ENCODE measurements around the gene KIF26B.

KIF26B gene

DNA sequence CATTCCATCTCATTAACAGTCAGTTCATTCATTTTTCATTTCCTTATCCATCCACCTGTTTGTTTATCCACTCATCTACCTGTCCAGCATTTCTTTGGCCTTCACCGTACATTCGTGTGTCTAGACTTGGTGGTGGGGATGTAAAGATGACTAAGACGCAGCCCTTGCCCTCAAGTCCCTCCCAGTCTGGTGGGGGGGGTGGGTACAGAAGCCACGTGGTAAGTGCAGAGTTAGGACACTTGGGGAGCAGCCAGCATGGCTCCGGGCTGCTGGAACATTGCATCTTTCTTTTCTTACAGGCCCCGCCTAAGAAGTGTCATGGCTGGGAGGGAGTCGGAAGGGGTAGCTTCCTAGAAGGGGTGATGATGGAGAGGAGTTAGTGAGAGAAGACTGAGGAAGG is 17.2 kb downstream of the KIF26B start:
- no peak for DNase-seq (ENCODE audit: low read depth, low spot score)

DNA sequence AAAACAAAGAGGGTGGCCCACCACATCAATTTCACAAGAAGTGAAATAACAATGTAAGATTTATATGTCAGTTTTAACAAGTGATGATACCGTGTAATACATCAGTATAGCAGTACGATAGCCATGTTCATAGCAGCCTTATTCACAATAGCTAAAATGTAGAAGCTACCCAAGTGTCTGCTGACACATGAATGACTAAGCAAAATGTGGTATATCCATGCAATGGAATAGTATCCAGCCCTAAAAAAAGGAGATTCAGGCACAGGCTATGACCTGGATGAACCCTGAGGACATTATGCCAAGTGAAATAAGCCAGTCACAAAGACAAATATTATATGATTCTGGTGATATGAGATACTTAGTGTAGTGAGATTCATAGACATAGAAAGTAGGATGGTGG is 18.0 kb downstream of the KIF26B start:
- no peak for DNase-seq (ENCODE audit: low read depth, low spot score)

DNA sequence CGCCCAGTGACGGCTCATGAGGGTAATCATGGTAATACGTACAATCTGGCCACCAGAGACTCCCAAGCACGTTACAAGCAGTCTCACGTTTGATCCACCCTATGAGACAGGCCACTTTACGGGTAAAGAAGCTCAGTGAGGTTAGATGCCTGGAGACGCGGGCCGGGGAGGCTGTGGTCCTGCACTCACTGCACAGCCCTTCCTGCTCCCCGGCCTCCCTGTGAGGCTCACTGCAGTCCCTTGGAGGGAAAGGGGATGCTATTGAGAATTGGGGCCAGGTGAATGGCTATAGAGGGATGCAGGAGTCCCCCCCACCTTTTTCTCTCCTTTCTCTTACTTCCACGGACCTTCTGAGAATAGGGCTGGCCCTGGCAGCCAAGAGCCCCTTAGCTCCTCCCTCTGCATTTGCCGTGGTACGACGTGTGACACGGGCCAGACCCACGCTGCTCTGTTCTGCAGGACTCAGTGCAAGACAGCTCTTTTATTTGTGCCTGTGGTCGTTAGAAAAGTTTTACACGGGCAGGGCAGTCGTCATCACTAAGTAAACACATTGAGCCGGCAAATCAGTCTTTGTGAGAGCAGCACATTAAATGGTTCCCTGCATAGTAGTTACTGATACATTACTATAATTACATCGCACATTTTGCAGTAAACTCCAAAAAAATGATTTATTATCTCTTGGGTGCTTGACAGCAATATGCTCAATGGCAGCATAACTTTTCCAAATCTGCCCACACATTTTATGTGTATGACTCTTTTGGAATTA is 18.8 kb downstream of the KIF26B start:
- no peak for DNase-seq (ENCODE audit: low read depth, low spot score)

DNA sequence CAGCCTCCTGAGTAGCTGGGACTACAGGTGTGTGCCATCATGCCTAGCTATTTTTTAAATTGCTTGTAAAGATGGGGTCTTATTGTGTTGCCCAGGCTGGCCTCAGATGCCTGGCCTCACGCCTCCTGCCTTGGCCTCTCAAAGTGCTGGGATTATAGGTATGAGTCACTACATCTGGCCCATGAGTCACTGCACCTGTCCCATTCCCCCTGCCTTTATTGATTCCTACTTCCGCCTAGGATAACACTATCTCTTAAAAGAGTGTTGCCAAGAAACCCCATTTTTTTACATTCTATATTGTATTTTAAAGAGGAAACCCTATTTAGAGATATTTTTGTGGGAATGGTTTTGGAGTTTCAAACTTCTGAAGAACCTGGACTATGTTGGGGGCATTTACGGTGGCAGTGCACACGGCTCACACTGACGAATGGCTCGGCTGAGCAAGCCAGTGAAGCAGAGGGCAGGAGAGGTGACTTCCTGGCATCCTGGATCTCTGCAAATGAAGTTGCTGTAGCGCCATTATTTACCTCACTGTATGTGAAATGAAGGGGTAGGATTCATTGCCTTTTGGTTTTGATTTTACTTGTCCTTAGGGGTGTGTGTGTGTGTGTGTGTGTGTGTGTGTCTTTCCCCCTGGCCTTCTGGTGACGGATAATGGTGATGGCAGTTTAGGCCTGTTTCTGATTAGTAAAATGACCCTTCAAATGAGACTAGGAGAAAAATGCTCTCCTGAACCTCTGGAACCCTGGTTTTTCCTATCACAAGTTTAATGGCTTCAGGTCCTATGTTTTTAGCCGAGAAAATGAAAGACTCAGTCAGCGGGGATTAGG is 22.5 kb downstream of the KIF26B start:
- DNase-seq (ENCODE audit: low read depth, low spot score): no peak

DNA sequence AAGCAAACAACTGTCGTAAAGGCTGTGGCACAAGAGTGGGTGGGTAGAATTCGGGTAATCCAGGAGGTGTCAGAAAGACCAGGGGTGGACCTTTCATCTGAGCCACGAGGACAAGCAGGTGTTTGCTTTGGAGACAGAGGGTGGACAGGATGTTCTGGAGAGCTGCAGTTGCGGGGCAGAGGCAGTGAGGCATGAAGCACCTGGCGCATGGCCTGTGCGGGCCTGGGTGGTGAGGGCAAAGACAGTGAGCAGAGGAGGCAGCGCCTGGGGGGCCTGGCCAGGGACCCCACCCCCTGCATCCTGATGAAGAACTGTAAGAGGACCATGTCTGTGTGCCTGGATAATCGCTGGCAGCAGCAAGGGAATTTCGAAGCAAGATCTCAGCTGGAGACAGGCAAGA is 24.9 kb downstream of the KIF26B start:
- no peak for DNase-seq (ENCODE audit: low read depth, low spot score)

DNA sequence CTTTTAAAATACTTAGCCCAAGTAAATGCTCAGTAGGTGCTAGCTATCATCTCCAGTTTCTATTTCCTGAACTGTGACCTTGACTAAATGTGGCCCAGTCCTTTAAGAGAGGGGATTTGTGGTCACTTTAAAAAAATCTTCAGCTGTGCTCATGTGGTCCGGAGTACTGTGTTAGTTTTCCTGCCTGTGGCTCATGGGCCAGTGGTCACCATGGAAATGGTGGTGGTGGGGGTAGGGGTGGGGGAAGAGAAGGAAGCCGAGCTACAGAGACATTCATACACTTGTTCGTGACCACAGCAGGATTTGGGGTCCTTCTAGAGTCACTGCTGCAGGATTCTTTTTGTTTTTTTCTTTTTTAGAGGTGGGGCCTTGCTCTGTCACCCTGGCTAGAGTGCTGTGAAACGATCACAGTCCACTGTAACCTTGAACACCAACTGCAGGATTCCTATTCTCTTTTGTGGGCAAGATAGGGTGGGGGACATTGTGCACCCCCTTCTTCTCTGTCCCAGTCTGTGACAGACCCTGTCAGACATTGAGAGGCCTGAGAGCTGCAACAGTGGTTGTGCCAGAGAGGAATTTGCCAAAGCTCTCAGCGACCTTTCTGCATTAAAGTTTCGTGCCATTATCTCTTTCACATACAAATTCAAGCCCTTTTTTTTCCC is 25.8 kb downstream of the KIF26B start:
- DNase-seq (ENCODE audit: low read depth, low spot score): no peak

DNA sequence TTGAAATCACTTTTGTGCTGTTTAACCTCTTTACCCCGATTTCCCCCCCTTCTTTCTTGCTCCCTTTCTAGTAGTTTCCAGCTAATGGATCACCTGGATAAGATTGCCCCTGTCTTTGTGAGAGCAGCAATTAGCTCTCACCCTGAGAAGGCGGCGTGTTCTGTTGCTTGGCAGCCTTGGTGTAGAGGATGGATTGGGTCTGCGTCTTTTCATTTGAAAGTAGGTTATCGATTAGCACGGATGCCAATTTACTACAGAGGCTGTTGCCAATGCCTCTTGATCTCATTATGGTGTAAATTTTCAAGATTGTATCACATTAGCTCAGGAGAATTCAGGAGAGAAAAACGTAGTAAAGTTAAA is 26.4 kb downstream of the KIF26B start:
- no peak for DNase-seq (ENCODE audit: low read depth, low spot score)

DNA sequence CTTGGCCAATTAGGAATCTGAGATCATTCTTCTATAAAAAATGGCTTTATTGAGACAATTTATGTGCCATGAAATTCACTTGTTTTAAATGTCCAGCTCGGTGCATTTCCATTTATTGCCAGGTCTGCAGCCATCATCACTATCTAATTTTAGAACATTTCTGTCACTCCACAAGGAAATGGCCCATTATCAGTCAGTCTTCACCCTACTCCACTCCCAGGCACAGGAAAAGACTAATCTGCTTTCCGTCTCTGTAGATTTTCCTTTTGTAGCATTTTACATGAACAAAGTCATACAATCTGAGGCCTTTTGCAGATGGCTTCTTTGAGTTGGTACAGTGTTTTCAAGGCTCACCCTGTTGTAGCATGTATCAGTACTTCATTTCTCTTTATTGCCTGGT is 27.2 kb downstream of the KIF26B start:
- no peak for DNase-seq (ENCODE audit: low read depth, low spot score)

DNA sequence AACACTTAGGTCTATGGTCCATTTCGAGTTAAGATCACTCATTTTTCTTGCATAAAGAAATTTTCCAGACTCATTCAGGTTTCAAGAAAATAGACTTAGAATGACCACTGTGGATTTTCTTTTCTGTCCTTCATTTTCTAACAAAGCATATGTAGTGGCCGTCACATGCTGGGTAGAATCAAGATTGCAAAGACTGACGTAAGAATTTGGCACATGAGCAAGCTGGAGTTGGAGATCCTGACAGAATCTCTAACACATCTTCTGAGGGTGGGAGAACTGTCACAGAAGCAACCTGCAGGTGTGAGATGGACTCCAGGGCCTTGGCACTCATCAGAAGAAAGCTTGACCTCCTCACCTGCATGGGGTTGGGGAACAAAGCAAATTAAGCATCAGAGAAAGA is 28.6 kb downstream of the KIF26B start:
- no peak for DNase-seq (ENCODE audit: low read depth, low spot score)

DNA sequence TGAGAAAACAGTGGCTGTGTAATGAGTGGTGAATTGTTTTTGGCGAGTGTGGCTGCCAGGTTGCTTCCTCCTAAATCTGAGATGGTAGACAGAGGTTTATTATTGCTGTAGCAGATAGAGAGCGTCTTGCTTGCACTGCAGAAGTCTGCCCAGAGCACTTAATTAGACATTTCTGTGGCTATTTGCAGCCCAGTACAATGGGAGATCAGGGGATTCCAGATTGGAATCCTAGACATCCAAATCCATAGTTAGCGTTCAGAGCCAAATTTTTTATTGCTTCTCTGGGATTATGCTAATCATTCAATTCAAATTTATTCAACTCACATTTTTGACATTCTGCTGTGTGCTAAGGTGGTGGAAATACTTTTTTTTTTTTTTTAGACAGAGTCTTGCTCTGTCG is 30.0 kb downstream of the KIF26B start:
- DNase-seq (ENCODE audit: low read depth, low spot score): no peak

DNA sequence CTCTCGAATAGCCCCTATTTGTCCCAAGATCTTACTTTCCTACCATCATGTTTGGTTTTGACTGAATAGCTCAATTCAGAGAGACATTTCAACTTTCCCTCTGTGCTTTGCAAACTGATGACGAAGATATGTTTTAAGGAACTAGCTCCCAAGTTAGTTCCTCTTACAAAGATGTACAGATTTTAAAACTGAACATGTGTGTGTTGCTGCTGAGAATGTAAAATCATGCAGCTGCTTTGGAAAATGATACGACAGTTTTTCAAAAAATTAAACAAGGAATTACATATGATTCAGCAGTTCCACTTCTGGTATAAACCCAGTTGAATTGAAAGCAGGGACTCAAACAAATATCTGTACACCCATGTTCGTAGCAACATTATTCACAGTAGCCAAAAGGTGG is 33.6 kb downstream of the KIF26B start:
- DNase-seq (ENCODE audit: low read depth, low spot score): no peak

DNA sequence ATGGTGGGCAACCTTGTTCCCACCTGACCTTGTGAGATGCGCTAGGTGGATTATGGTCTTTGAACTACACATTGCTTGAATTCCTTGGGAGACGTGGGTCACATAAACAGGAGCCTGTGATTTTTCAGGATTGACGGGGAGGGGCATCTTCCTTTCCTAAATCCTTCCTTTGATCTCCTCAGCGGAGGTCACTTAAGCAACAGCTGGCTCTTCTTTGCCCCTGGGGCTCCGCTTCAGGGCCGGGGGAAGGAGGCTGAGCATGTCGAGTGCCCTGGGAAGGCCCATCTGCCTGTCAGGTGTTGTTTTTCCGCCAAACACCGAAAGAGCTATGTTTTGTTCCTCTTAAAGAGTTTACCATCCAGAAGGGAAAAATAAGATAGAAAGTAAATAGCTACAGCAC is 40.6 kb downstream of the KIF26B start:
- DNase-seq (ENCODE audit: low read depth, low spot score): no peak

DNA sequence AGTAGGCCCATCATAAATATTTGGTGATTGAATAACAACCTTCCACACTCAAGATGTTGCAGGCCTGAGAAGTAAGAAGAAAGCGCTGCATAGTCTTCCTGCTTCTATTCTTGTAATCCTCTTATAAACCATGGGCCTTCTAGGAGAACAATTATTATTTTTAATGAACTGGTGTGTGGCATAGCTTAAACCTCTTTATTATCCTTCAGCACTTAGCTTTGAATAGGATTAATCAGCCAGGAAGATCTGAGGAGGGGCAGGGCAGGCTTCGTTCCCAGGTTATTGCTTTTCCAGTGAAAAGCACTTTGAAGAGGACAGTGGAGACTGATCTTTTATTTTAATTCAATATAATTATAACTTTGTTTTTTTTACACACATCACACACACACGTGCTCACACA is 42.3 kb downstream of the KIF26B start:
- DNase-seq (ENCODE audit: low read depth, low spot score): no peak

DNA sequence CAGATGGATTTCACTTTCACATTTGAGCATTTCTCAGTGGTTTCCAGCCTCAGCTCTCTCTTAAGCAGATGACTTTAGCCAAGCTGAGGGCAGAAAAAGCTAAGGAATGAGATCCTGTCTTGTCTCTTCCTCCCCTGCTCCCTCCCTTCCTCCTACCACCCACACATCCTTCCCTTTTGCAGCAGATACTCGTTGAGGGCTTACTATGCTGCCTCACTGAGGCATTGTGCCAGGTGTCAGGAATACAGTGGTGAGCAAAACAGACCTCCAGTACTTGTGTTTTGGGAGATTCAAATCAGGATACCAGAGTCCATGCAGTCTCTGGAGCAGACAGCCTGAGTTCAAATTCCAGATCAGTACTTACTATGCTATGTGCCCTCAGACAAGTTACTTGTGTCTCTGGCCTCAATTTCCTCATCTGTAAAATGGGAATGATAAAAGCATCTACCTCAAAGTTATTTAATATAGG is 43.2 kb downstream of the KIF26B start:
- no peak for DNase-seq (ENCODE audit: low read depth, low spot score)

DNA sequence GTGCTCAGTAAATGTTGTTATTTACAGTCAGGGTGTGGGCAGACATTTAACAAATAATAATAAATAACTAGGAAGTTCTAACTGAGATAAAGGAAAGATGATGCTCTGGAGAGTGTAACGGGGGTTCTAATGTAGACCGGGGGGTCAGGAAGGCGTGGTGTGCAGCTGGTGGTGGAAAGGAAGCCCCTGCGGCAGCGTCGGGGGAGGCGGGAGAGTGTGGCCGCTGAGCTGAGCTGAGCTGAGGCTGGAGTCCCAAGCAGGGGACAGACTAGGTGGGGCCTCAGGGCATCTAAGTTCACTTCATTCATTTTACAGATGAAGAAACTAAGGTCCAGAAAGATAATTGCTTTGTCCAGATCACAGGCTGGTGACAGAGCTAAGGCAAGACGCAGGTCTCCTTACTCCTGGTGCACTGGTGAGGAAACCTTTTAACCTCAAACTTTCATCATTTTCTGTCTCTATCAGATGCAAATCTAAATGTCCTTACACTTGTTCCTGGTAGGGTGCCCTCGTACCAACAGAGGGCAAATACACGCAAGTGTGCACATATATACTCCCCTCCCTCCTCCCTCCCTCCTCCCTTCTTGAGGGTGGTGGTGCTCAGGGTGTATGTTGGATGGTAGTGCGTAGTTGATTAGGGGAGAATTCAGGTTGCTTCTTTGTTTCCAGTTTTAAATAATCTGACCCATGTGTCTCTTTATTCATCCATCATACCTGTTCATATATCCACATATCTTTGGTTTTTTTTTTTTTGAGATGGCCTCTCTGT is 44.1 kb downstream of the KIF26B start:
- DNase-seq (ENCODE audit: low read depth, low spot score): no peak

DNA sequence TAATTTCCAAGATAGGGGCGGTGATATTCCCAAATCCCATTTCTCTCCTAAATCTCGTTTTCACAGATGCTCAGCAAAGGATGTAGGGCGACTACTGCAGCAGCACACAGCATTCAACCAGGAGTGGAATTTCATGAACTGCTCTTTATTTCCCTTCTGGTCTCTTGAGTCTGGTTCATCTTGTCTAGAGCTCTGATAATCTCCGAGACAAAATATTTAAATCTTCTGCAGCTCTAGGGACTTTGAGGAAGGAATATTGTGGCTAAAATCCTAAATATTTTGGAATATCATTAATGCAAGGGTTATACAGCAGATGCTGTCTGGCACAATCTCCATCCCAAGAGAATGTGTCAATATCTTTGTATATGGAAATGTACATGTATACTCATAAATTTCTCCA is 45.4 kb downstream of the KIF26B start:
- DNase-seq (ENCODE audit: low read depth, low spot score): no peak

DNA sequence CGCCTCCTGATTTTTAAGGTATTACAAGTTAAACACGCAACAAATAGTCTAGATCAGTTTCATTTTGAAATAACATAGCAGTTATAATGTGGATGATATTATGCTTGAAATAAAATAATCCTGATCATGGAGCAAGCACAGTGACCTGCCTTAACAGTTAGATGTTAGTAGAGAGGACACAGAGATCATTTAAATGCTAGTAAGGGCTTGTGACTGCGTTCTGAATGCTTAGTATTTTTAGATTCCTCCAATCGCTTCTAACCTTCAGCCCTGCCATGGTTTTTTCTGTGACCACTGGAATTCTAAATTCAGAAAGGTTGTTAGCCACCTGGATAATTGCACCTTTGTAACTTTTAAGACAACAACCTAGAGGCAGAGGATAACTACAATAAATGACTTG is 46.4 kb downstream of the KIF26B start:
- DNase-seq (ENCODE audit: low read depth, low spot score): no peak

DNA sequence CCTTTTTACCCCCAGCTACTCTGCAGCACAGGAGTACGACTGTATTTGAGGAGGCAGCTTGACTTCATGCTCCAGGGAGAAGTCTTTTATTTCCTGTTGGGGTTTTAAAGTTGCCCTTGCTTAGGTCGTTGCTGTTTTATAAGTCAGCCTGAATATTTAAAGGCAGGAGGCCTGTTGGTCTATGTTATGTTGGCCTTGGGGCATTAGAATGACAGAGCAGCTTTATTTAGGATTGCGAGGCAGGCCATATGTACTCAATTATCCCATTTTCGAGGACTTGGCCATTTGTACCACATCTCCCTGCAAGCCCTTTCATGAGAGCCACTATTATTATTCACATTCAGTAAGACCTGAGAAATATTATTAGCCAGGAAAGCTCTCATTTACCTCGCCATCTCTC is 47.0 kb downstream of the KIF26B start:
- DNase-seq (ENCODE audit: low read depth, low spot score): no peak

DNA sequence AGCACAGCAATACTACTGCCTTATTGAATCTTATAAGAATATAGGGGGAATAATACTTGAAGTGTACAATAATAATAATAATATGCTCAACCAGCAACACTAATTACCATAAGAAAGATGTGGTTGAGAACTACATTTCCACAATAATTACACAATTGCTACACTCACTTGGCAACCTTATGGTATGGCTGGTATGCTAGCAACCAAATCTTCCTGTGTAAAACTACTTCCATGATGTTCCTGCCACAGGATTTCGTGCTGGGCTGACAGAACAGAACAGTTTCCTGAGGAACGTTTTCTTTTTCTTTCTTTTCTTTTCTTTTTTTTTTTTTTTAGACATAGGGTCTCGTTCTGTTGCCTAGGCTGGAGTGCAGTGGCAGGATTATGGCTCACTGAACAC is 50.6 kb downstream of the KIF26B start:
- no peak for DNase-seq (ENCODE audit: low read depth, low spot score)

DNA sequence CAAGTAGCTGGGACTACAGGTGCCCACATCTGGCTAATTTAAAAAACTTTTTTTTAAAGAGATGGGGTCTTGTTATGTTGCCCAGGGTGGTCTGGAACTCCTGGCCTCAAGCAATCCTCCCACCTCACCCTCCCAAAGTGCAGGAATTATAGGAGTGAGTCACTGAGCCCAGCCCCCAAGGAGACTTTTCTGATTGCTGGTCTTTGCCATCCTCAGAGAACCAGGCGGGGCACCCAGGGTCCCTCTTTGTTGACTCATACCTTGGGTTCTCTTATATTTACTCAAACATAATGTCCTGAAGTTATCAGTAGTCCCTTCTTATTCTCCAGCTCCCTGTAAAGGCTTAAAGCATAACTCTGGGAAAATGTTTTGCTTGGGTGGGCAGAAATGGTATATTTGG is 51.1 kb downstream of the KIF26B start:
- no peak for DNase-seq (ENCODE audit: low read depth, low spot score)

DNA sequence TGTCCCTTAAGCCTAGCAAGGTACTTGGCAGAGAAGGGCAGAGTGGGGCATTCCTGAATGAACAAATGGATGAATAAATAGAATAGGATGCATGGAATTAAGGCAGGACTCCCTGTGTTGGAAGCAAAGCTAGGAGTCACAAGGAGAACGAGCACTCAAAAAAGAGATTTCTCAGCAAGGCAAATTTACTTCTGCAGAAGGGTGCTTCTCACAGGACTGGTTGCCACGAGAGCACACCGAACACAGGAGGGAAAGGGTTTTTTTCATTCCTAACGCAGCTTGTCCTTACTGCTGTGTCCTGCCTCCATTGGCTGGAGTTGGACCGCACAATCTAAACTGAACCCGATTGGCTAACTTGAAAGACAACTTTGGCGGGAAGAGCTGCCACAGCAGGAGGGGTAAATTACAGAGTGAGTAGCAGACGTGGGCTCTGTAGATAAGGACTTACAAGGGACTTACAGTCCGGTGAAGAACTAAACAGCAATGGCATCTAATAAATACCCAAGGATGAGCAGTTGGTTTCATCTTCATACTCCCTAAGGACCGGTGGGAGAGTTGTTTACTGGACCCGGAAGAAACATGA is 52.4 kb downstream of the KIF26B start:
- DNase-seq (ENCODE audit: low read depth, low spot score): no peak

DNA sequence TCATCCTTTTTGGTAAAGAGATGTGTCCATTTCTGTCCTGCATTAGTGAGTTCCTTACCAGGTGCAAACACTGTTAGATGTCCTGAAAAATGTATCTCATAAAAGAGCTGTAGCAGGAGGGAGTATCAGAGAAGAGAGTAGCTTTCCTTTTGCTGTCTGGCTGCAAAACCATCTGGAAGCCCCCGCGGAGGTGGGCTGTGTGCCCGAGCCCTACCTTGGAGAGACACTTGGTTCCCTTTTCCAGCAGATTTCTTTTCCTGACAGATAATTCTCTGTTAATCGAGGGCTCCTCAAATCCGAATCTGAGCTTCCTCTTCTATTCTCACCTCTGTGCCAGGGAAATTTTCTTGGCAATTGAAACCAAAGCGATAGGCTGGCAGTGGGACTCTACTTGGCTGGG is 53.0 kb downstream of the KIF26B start:
- no peak for DNase-seq (ENCODE audit: low read depth, low spot score)
